ENCODE measurements around the gene HYAL3. TPM values are rescaled to one million over a fixed set of nuclear protein-coding genes. Genes with fewer than 3 reads are reported as not detected.

HYAL3 gene
- polyA plus RNA-seq, 1 donor from 2014 or later: 9.1 TPM

DNA sequence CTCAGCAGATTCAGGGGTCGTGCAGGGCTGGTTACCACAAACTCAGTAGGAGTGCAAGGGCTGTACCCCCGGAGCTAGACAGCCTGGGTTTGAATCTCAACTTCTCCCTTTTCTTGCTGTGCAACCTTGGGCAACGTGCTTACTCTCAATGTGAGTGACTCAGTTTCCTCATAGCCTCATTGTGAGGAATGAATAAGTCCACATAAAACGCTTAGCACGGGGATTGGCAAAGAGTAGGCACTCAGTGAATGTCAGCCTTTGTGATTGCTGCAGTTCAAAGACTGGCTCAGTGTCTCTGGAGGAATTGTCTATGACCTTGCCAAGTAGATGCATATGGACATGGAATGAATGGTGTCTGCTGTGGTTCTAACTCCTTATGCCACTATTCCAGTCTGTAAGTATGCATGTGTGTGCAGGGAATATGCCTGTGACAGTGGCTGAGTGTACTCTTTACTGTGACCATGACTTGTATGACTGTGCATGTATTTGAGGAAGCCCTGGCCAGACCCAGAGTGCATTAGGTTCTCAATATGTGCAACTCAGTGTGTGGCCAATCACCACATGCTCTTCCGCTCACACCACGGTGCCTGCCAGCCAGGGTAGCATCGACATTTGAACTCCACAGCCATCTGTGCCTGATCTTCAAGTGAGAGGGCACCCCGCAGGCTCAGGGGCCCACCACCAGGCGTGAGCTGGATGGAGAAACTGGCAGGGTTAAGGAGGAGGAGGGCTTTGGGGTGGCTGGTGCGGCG lies 900 bp upstream of the HYAL3 start:
- Histone ChIP-seq H2AFZ (ENCODE audit: low read depth, low read length) (peak overlapping the region; percentile 58), H3K9ac (ENCODE audit: low read length) (peak overlapping the region; percentile 70), H3K27ac (ENCODE audit: low read length) (peak overlapping the region; percentile 66)

GRCh38 chr3:50299638-50299928 lies 378 bp upstream of the HYAL3 start:
- no peaks in the 10 kb centered on the region for H3K27me3 ChIP-seq (ENCODE audit: insufficient read depth, low read depth, low read length)
- peak; percentile 32 for TF ChIP-seq TAF1 (IDR thresholded peaks at IDR 0.05; ENCODE audit: low read depth)
- TF ChIP-seq, protein P1, sequence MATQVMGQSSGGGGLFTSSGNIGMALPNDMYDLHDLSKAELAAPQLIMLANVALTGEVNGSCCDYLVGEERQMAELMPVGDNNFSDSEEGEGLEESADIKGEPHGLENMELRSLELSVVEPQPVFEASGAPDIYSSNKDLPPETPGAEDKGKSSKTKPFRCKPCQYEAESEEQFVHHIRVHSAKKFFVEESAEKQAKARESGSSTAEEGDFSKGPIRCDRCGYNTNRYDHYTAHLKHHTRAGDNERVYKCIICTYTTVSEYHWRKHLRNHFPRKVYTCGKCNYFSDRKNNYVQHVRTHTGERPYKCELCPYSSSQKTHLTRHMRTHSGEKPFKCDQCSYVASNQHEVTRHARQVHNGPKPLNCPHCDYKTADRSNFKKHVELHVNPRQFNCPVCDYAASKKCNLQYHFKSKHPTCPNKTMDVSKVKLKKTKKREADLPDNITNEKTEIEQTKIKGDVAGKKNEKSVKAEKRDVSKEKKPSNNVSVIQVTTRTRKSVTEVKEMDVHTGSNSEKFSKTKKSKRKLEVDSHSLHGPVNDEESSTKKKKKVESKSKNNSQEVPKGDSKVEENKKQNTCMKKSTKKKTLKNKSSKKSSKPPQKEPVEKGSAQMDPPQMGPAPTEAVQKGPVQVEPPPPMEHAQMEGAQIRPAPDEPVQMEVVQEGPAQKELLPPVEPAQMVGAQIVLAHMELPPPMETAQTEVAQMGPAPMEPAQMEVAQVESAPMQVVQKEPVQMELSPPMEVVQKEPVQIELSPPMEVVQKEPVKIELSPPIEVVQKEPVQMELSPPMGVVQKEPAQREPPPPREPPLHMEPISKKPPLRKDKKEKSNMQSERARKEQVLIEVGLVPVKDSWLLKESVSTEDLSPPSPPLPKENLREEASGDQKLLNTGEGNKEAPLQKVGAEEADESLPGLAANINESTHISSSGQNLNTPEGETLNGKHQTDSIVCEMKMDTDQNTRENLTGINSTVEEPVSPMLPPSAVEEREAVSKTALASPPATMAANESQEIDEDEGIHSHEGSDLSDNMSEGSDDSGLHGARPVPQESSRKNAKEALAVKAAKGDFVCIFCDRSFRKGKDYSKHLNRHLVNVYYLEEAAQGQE (IDR thresholded peaks at IDR 0.05; ENCODE audit: borderline replicate concordance): no peak
- H3K9ac ChIP-seq (ENCODE audit: low read length): peak overlapping the region; percentile 70
- H2AFZ ChIP-seq (ENCODE audit: low read depth, low read length): peak overlapping the region; percentile 58
- H3K27ac ChIP-seq (ENCODE audit: low read length): peak overlapping the region; percentile 66
- H3K4me2 ChIP-seq (ENCODE audit: low read length): peak overlapping the region; percentile 69
- no peaks in the 10 kb centered on the region for H3K9me2 ChIP-seq (ENCODE audit: insufficient read depth, low read length)
- H4K20me1 ChIP-seq (ENCODE audit: insufficient read depth): no peaks in the 10 kb centered on the region
- H3F3A ChIP-seq (ENCODE audit: insufficient read depth, low read length, poor library complexity, severe bottlenecking): no peaks in the 10 kb centered on the region
- H3K36me3 ChIP-seq (ENCODE audit: insufficient read depth, low read length): no peaks in the 10 kb centered on the region
- peak overlapping the region; percentile 78 for H3K4me3 ChIP-seq (ENCODE audit: low read length)
- no peaks in the 10 kb centered on the region for H3K9me3 ChIP-seq (ENCODE audit: low read length)
- no peaks in the 10 kb centered on the region for H3K79me2 ChIP-seq (replicated peaks; ENCODE audit: insufficient read depth, low read length)

More for the DNA sequence above, 900 bp upstream of the HYAL3 start:
- Histone ChIP-seq H3K4me3 (ENCODE audit: low read length) (peak overlapping the region; percentile 78), H3F3A (ENCODE audit: insufficient read depth, low read length, poor library complexity, severe bottlenecking) (no peaks in the 10 kb centered on the region), H4K20me1 (ENCODE audit: insufficient read depth) (no peaks in the 10 kb centered on the region), H3K9me3 (ENCODE audit: low read length) (no peaks in the 10 kb centered on the region), H3K79me2 (replicated peaks; ENCODE audit: insufficient read depth, low read length) (no peaks in the 10 kb centered on the region), H3K36me3 (ENCODE audit: insufficient read depth, low read length) (no peaks in the 10 kb centered on the region), H3K4me2 (ENCODE audit: low read length) (peak overlapping the region; percentile 69), H3K9me2 (ENCODE audit: insufficient read depth, low read length) (no peaks in the 10 kb centered on the region), H3K27me3 (ENCODE audit: insufficient read depth, low read depth, low read length) (no peaks in the 10 kb centered on the region)
- TF ChIP-seq, protein P2, sequence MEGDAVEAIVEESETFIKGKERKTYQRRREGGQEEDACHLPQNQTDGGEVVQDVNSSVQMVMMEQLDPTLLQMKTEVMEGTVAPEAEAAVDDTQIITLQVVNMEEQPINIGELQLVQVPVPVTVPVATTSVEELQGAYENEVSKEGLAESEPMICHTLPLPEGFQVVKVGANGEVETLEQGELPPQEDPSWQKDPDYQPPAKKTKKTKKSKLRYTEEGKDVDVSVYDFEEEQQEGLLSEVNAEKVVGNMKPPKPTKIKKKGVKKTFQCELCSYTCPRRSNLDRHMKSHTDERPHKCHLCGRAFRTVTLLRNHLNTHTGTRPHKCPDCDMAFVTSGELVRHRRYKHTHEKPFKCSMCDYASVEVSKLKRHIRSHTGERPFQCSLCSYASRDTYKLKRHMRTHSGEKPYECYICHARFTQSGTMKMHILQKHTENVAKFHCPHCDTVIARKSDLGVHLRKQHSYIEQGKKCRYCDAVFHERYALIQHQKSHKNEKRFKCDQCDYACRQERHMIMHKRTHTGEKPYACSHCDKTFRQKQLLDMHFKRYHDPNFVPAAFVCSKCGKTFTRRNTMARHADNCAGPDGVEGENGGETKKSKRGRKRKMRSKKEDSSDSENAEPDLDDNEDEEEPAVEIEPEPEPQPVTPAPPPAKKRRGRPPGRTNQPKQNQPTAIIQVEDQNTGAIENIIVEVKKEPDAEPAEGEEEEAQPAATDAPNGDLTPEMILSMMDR (IDR thresholded peaks at IDR 0.05; ENCODE audit: poor library complexity, severe bottlenecking): no peak
- TF ChIP-seq, protein P1 (IDR thresholded peaks at IDR 0.05; ENCODE audit: borderline replicate concordance): no peak
- no peak for TF ChIP-seq TAF1 (IDR thresholded peaks at IDR 0.05; ENCODE audit: low read depth)
- TF ChIP-seq EP300 (conservative IDR thresholded peaks at IDR 0.05; ENCODE audit: poor library complexity, severe bottlenecking): no peak
- no peak for TF ChIP-seq POLR2AphosphoS5 (IDR thresholded peaks at IDR 0.05)
- TF ChIP-seq RAD21 (conservative IDR thresholded peaks at IDR 0.05): no peak
